IMR-90 (cell line): ENCODE data around the gene MAML2. TPM values are rescaled to one million over a fixed set of nuclear protein-coding genes. Genes with fewer than 3 reads are reported as not detected.

Source experiments
- ATAC-seq: fragments of 200-7000 bp; cut with Tn5 transposase; 2 replicates; pipeline ENCODE4 v1.9.1; 2020; ENCODE audit warnings: low read depth, mild to moderate bottlenecking, moderate library complexity
- BruUV-seq: library from RNA; stranded (reverse); fragments of 400-500 nt; replicated peaks from 2 replicates; lab custom pipeline; 2021; lab: Mats Ljungman, UMichigan
- CTCF ChIA-PET: fragments of 300-600 bp; formaldehyde crosslinking; extraction: SDS; loops from one replicate; lab custom pipeline; 2021; ENCODE audit warnings: antibody characterized with exemption; lab: Yijun Ruan, JAX
- POLR2A ChIA-PET: fragments of 300-600 bp; sonication (Branson Sonifier 250); formaldehyde crosslinking; loops from one replicate; lab custom pipeline; 2022; ENCODE audit warnings: antibody characterized with exemption; ENCODE audit not compliant: unreplicated experiment; lab: Charles Lee
- DNase-seq: peaks from one replicate; pipeline ENCODE4 v3.0.0; 2013
- H2AFZ ChIP-seq: replicated peaks from 2 replicates; pipeline ENCODE3; 2013; ENCODE audit warnings: low read length, mild to moderate bottlenecking; ENCODE audit not compliant: poor library complexity
- H2AK5ac ChIP-seq: 2 replicates; pipeline ENCODE4 v1.6.1; 2013; ENCODE audit warnings: low read depth, low read length, inconsistent platforms
- H2AK9ac ChIP-seq: replicated peaks from 2 replicates; pipeline ENCODE3; 2013; ENCODE audit warnings: mild to moderate bottlenecking, low read depth, low read length, moderate library complexity; ENCODE audit not compliant: poor library complexity
- H2BK120ac ChIP-seq: 2 replicates; pipeline ENCODE4 v1.6.1; 2013; ENCODE audit warnings: low read depth, low read length, inconsistent platforms
- H2BK15ac ChIP-seq: 3 replicates; pipeline ENCODE4 v1.6.1; 2013; ENCODE audit warnings: low read depth, low read length, inconsistent platforms
- H2BK20ac ChIP-seq: 2 replicates; pipeline ENCODE4 v1.6.1; 2013; ENCODE audit warnings: low read depth, mild to moderate bottlenecking, inconsistent platforms, low read length, moderate library complexity
- H2BK5ac ChIP-seq: 2 replicates; pipeline ENCODE4 v1.6.1; 2013; ENCODE audit warnings: mild to moderate bottlenecking, low read depth, low read length, inconsistent platforms; ENCODE audit not compliant: poor library complexity, severe bottlenecking
- H3K14ac ChIP-seq: replicated peaks from 2 replicates; pipeline ENCODE4 v1.6.1; 2013; ENCODE audit warnings: low read depth, low read length, inconsistent platforms
- H3K18ac ChIP-seq: 2 replicates; pipeline ENCODE4 v1.6.1; 2013; ENCODE audit warnings: low read depth, low read length, control low read depth
- H3K23ac ChIP-seq: 2 replicates; pipeline ENCODE4 v1.6.1; 2013; ENCODE audit warnings: low read depth, low read length, inconsistent platforms
- H3K27ac ChIP-seq: 2 replicates; pipeline ENCODE4 v1.5.1; 2013; ENCODE audit warnings: mild to moderate bottlenecking, control low read depth, low read length; ENCODE audit not compliant: insufficient read depth
- H3K27me3 ChIP-seq: 2 replicates; pipeline ENCODE4 v1.6.1; 2013; ENCODE audit warnings: low read length; ENCODE audit not compliant: control insufficient read depth, insufficient read depth
- H3K36me3 ChIP-seq: 2 replicates; pipeline ENCODE4 v1.6.1; 2013; ENCODE audit warnings: low read length, mixed read lengths; ENCODE audit not compliant: control insufficient read depth, insufficient read depth
- H3K4ac ChIP-seq: 2 replicates; pipeline ENCODE4 v1.6.1; 2013; ENCODE audit warnings: low read depth, low read length, inconsistent platforms
- H3K4me1 ChIP-seq: 2 replicates; pipeline ENCODE4 v1.6.1; 2013; ENCODE audit warnings: low read length, mixed read lengths; ENCODE audit not compliant: control insufficient read depth, insufficient read depth
- H3K4me2 ChIP-seq: 2 replicates; pipeline ENCODE4 v1.6.1; 2013; ENCODE audit warnings: low read depth, mild to moderate bottlenecking, control low read depth, low read length, moderate library complexity
- H3K4me3 ChIP-seq: 2 replicates; pipeline ENCODE4 v1.5.1; 2013; ENCODE audit warnings: low read depth, mild to moderate bottlenecking, control low read depth, low read length, moderate library complexity; ENCODE audit not compliant: insufficient read depth
- H3K56ac ChIP-seq: 2 replicates; pipeline ENCODE4 v1.6.1; 2013; ENCODE audit warnings: low read length, inconsistent platforms; ENCODE audit not compliant: insufficient read depth; ENCODE audit errors: extremely low read depth
- H3K79me1 ChIP-seq, 2 experiments: 2 replicates each; pipeline ENCODE4 v1.6.1; 2013; ENCODE audit warnings: low read length in 2 of 2, inconsistent platforms in 1 of 2, low read depth in 1 of 2
- H3K9ac ChIP-seq: 2 replicates; pipeline ENCODE4 v1.6.1; 2013; ENCODE audit warnings: low read depth, low read length, control low read depth
- H3K9me1 ChIP-seq: 2 replicates; pipeline ENCODE4 v1.6.1; 2013; ENCODE audit warnings: low read length, inconsistent platforms; ENCODE audit not compliant: insufficient read depth
- H3K9me3 ChIP-seq: 2 replicates; pipeline ENCODE4 v1.6.1; 2013; ENCODE audit warnings: low read length; ENCODE audit not compliant: control insufficient read depth, insufficient read depth
- H4K20me1 ChIP-seq: 2 replicates; pipeline ENCODE4 v1.6.1; 2013; ENCODE audit warnings: low read length, inconsistent platforms; ENCODE audit not compliant: insufficient read depth
- H4K5ac ChIP-seq: 2 replicates; pipeline ENCODE4 v1.6.1; 2013; ENCODE audit warnings: mild to moderate bottlenecking, low read depth, low read length, control low read depth
- H4K8ac ChIP-seq, 2 experiments: 2 replicates each; pipeline ENCODE4 v1.6.1; 2013; ENCODE audit warnings: low read depth in 2 of 2, low read length in 2 of 2, control low read depth in 1 of 2, inconsistent platforms in 1 of 2
- H4K91ac ChIP-seq: 2 replicates; pipeline ENCODE4 v1.6.1; 2013; ENCODE audit warnings: low read depth, low read length, inconsistent platforms; ENCODE audit not compliant: insufficient read depth
- CEBPB ChIP-seq: IDR thresholded peaks from 2 replicates; pipeline ENCODE4 v1.6.1; 2012; ENCODE audit warnings: low read depth, low read length, improper control_type of control experiment
- FOS ChIP-seq: fragments of 150-350 bp; IDR thresholded peaks from 2 replicates; pipeline ENCODE4 v1.6.1; 2016; ENCODE audit warnings: low read depth, low read length
- RAD21 ChIP-seq: IDR thresholded peaks from 2 replicates; pipeline ENCODE4 v1.6.1; 2012; ENCODE audit warnings: low read length, improper control_type of control experiment
- RFX5 ChIP-seq: IDR thresholded peaks from 2 replicates; pipeline ENCODE4 v1.8.0; 2012; ENCODE audit warnings: low read depth, mild to moderate bottlenecking, low read length, moderate library complexity
- SMC3 ChIP-seq: fragments of 150-350 bp; IDR thresholded peaks from 2 replicates; pipeline ENCODE4 v1.6.1; 2016; ENCODE audit warnings: low read depth, mild to moderate bottlenecking, antibody characterized with exemption, low read length, moderate library complexity
- WGBS, 2 experiments: methylation state at CpG; one replicate each; pipeline versions ENCODE4 v1.1.5 to v1.1.7; 2013; ENCODE audit warnings: missing lambda C conversion rate in 2 of 2; ENCODE audit not compliant: insufficient read length in 1 of 2; ENCODE audit errors: extremely low coverage in 2 of 2; 5-methylcytosine and 5-hydroxymethylcytosine counted together
- dilution Hi-C: fragments of 300-500 bp; cut with HindIII; formaldehyde crosslinking; loops from one replicate; pipeline ENCODE4 v1.14.3; 2018; ENCODE audit warnings: low sequenced_read_pairs; ENCODE audit not compliant: unreplicated experiment
- in situ Hi-C: fragments of 300-500 bp; cut with MboI; formaldehyde crosslinking; loops from 3 replicates; pipeline ENCODE4 v1.14.3; 2019; ENCODE audit warnings: low sequenced_read_pairs, inconsistent platforms, mixed read lengths
- intact Hi-C: fragments of 100-400 bp; cut with micrococcal nuclease; formaldehyde crosslinking; loops from 2 replicates; pipeline ENCODE4 v1.10.0; 2022
- polyA plus RNA-seq, 3 experiments: library from polyadenylated mRNA; depleted of rRNA; stranded (reverse); fragments of >200 nt; gene quantifications; 2 replicates each; pipeline ENCODE4 v1.2.3, GENCODE V29; 2012; ENCODE audit warnings: low replicate concordance in 1 of 3
- total RNA-seq: library from RNA; depleted of rRNA; stranded (reverse); fragments of >200 nt; gene quantifications from 2 replicates; pipeline ENCODE4 v1.2.3, GENCODE V29; 2012
- TF ChIP-seq, protein P1 (sequence below): conservative IDR thresholded peaks from 2 replicates; pipeline ENCODE4 v1.5.1; 2012; ENCODE audit warnings: mild to moderate bottlenecking, low read depth, low read length, improper control_type of control experiment

The MAML2 gene
- total and polyA plus RNA-seq, 2 of the 4 experiments (the other 2 are of a cell fraction): 15.0 to 19.5 TPM

GRCh38 chr11:96204721-96205459, 138.1 kb downstream of the MAML2 start:
- Histone ChIP-seq H3K4ac (no peak overlapping the region), H4K91ac (no peak overlapping the region), H2BK120ac (no peak overlapping the region), H3K9me1 (peaks cover 7% of the 10 kb centered on the region; the same call in 1 of the 2 replicates), H3K27me3 (no peaks in the 10 kb centered on the region), H2BK5ac (no peak overlapping the region), H2BK20ac (no peak overlapping the region), H3K36me3 (peaks cover 1% of the 10 kb centered on the region; the same call in 1 of the 2 replicates), H2BK15ac (no peak overlapping the region), H3K18ac (no peak overlapping the region), H3K14ac (no peak overlapping the region), H4K5ac (no peak overlapping the region; the same call in 1 of the 2 replicates), H2AFZ (no peak overlapping the region), H4K20me1 (no peaks in the 10 kb centered on the region), H3K27ac (no peak overlapping the region), H3K9ac (no peak overlapping the region), H3K23ac (no peak overlapping the region), H3K79me1 (peaks cover 20 to 43% of the 10 kb centered on the region in 2 experiments), H3K56ac (no peak overlapping the region), H3K9me3 (no peaks in the 10 kb centered on the region), H3K4me3 (no peak overlapping the region), H3K4me1 (peaks cover 3% of the 10 kb centered on the region), H2AK9ac (no peak overlapping the region), H2AK5ac (no peak overlapping the region), H4K8ac (no peak overlapping the region), H3K4me2 (no peak overlapping the region)
- dilution Hi-C loops: no loop called here
- DNase-seq (no peak), ATAC-seq (no peak)
- intact Hi-C loops: no loop called here
- TF ChIP-seq CEBPB: 0 out of 2 replicates have a peak, but pooled peaks have one; percentile 15
- TF ChIP-seq, protein P1, sequence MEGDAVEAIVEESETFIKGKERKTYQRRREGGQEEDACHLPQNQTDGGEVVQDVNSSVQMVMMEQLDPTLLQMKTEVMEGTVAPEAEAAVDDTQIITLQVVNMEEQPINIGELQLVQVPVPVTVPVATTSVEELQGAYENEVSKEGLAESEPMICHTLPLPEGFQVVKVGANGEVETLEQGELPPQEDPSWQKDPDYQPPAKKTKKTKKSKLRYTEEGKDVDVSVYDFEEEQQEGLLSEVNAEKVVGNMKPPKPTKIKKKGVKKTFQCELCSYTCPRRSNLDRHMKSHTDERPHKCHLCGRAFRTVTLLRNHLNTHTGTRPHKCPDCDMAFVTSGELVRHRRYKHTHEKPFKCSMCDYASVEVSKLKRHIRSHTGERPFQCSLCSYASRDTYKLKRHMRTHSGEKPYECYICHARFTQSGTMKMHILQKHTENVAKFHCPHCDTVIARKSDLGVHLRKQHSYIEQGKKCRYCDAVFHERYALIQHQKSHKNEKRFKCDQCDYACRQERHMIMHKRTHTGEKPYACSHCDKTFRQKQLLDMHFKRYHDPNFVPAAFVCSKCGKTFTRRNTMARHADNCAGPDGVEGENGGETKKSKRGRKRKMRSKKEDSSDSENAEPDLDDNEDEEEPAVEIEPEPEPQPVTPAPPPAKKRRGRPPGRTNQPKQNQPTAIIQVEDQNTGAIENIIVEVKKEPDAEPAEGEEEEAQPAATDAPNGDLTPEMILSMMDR: no peak
- TF ChIP-seq RFX5: no peak
- TF ChIP-seq SMC3: no peak
- no peak for TF ChIP-seq RAD21
- TF ChIP-seq FOS: no peak
- ChIA-PET CTCF (no interaction called here), POLR2A (no interaction called here)
- BruUV-seq: no TSS peak
- in situ Hi-C loops: no loop called here
- 100% methylated on average over 1 of the region's 5 CpGs; no CpG with 5 or more reads in 1 of the 2 experiments for WGBS, 2 experiments
